ENCODE measurements around the gene CCT6B. TPM values are rescaled to one million over a fixed set of nuclear protein-coding genes. Genes with fewer than 3 reads are reported as not detected.

The CCT6B gene
- total RNA-seq, 1 experiment from 2014 or later: 1.7 TPM

DNA sequence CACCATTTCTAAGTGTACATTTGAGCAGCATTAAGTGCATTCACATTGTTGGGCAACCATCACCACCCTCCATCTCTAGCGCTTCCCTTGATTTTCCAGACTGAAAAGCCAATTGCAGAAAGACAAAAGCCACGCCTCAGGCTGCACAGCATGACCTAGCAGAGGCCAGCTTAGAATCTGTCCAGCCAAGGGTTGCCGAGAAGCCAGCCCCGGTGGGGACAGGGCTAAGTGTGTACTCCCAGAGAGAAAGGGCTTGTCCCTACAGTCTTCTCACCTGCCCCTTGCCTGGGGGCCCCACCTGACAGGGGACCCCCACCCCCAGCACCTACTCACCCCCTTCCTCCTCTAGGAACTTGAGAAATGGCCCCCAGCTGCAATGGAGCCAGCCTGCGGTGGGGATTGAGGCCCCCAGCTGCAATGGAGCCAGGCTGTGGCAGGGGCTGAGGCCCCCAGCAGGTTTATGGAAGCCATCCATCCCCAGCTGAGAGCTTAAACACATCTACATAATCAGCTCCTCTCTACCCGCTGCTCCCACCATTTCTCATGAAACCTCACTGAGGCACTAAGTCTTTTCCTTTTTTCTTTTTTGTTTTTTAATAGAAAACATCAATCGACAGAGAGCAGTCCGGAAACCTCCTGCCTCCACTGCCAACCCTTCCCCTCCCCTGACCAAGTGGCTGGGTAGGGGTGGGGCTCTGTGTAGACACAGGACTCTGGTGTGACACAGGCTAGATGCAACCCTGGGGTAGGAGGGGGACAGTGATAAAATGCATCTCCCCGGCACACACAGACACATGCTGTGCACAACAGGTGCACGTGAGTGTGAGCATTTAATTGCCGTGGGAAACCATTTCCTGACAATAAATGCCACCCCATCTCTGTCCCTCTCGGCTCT, 77.9 kb downstream of the CCT6B start:
- no peak overlapping the region for H2BK15ac ChIP-seq (ENCODE audit: low read depth, low read length)
- H3K27me3 ChIP-seq (ENCODE audit: insufficient read depth, low read length): no peaks in the 10 kb centered on the region; the same call in 1 of the 2 replicates
- no peak overlapping the region for H4K8ac ChIP-seq (replicated peaks; ENCODE audit: insufficient read length, low read depth, low read length)
- H3K79me1 ChIP-seq (ENCODE audit: insufficient read depth, low read depth, low read length, poor library complexity, severe bottlenecking): no peaks in the 10 kb centered on the region
- H3K4me1 ChIP-seq (ENCODE audit: insufficient read depth, low read length): peaks cover 3% of the 10 kb centered on the region; the same call in 1 of the 2 replicates
- Mint-ChIP-seq H3K27me3 (ENCODE audit: low read depth) (peaks cover 56% of the 10 kb centered on the region), H3K36me3 (ENCODE audit: insufficient read depth in 1 of 3, low read depth in 3 of 3) (peaks cover 0 to 5% (median 0%) of the 10 kb centered on the region in 3 experiments; a peak in 1 of 7 replicates), H3K27ac (peak overlapping the region; percentile 52 to 84 (median 57); a peak in 4 of 7 replicates), H3K4me3 (peak overlapping the region; percentile 14 to 66; a peak in 4 of 5 replicates), H3K9me3 (peaks cover 4 to 6% of the 10 kb centered on the region in 2 experiments; a peak in 3 of 5 replicates), H3K4me1 (peaks cover 30 to 32% of the 10 kb centered on the region in 2 experiments)
- no peaks in the 10 kb centered on the region for H3K23me2 ChIP-seq (ENCODE audit: insufficient read length, low read depth, low read length, poor library complexity, severe bottlenecking)
- no peak overlapping the region for H3K18ac ChIP-seq (ENCODE audit: insufficient read length, low read depth, low read length)
- H3K4ac ChIP-seq (ENCODE audit: low read depth, low read length): no peak overlapping the region
- no peak overlapping the region for H2BK20ac ChIP-seq (ENCODE audit: low read depth, low read length, poor library complexity, severe bottlenecking)
- no peak overlapping the region for H3K9ac ChIP-seq (ENCODE audit: extremely low read depth, insufficient read length, low read length)
- H3K79me2 ChIP-seq (ENCODE audit: insufficient read depth, low read length): no peaks in the 10 kb centered on the region
- no peak overlapping the region for H3K4me2 ChIP-seq (ENCODE audit: insufficient read depth, insufficient read length, low read length)
- H3T11ph ChIP-seq (ENCODE audit: low read length): no peak overlapping the region
- no peak overlapping the region for H3K23ac ChIP-seq (ENCODE audit: insufficient read length, low read depth, low read length)
- TF ChIP-seq, protein P1, sequence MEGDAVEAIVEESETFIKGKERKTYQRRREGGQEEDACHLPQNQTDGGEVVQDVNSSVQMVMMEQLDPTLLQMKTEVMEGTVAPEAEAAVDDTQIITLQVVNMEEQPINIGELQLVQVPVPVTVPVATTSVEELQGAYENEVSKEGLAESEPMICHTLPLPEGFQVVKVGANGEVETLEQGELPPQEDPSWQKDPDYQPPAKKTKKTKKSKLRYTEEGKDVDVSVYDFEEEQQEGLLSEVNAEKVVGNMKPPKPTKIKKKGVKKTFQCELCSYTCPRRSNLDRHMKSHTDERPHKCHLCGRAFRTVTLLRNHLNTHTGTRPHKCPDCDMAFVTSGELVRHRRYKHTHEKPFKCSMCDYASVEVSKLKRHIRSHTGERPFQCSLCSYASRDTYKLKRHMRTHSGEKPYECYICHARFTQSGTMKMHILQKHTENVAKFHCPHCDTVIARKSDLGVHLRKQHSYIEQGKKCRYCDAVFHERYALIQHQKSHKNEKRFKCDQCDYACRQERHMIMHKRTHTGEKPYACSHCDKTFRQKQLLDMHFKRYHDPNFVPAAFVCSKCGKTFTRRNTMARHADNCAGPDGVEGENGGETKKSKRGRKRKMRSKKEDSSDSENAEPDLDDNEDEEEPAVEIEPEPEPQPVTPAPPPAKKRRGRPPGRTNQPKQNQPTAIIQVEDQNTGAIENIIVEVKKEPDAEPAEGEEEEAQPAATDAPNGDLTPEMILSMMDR (conservative IDR thresholded peaks at IDR 0.05): no peak
- no peak overlapping the region for H3K14ac ChIP-seq (ENCODE audit: insufficient read depth, low read length)
- no peak overlapping the region for H4K5ac ChIP-seq (ENCODE audit: insufficient read length, low read depth, low read length)
- no peak overlapping the region for H4K91ac ChIP-seq (ENCODE audit: insufficient read length, low read depth, low read length)
- no peaks in the 10 kb centered on the region for H3K9me3 ChIP-seq (ENCODE audit: control insufficient read depth, low read depth, low read length)
- WGBS (ENCODE audit: extremely low coverage, insufficient read length, low lambda C conversion rate): no CpG with 5 or more reads among the region's 12 CpGs
- H3K27ac ChIP-seq (ENCODE audit: insufficient read length, low read depth, low read length): no peak overlapping the region
- no peak overlapping the region for H2BK12ac ChIP-seq (ENCODE audit: insufficient read length, low read depth, low read length)
- H2AFZ ChIP-seq (ENCODE audit: low read length): no peak overlapping the region
- no peak overlapping the region for H2BK5ac ChIP-seq (ENCODE audit: insufficient read length, low read length)
- H2BK120ac ChIP-seq (ENCODE audit: low read depth, low read length, poor library complexity, severe bottlenecking): no peak overlapping the region
- H4K20me1 ChIP-seq (ENCODE audit: control insufficient read depth, insufficient read depth, insufficient read length): no peaks in the 10 kb centered on the region
- H3K56ac ChIP-seq (ENCODE audit: insufficient read length, low read depth, low read length): no peak overlapping the region
- no peak for DNase-seq
- H2AK5ac ChIP-seq (ENCODE audit: insufficient read length, low read length): no peak overlapping the region

Measured in H9 (cell line).